Measurements from ENCODE around the gene SLFN14.

DNA sequence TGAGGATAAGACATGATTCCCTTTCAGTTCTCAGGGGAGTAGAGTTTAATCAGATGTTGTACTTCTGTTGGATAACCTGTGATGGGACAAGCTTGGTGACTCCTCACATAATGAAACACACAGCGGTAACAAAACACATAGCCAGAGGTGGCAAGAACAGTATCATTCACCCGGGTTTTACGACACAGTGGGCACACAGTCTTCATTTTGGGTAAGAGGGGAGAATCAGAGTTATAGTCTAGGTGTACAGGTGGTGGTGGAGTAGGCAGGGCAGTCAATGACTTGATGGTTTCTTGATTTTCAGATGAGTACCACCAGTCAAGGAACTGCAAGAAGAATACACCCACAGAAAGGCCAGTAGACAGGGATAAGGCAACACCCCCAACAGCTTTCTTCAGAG is 15.1 kb upstream of the SLFN14 start:
- TF ChIP-seq, protein P1, sequence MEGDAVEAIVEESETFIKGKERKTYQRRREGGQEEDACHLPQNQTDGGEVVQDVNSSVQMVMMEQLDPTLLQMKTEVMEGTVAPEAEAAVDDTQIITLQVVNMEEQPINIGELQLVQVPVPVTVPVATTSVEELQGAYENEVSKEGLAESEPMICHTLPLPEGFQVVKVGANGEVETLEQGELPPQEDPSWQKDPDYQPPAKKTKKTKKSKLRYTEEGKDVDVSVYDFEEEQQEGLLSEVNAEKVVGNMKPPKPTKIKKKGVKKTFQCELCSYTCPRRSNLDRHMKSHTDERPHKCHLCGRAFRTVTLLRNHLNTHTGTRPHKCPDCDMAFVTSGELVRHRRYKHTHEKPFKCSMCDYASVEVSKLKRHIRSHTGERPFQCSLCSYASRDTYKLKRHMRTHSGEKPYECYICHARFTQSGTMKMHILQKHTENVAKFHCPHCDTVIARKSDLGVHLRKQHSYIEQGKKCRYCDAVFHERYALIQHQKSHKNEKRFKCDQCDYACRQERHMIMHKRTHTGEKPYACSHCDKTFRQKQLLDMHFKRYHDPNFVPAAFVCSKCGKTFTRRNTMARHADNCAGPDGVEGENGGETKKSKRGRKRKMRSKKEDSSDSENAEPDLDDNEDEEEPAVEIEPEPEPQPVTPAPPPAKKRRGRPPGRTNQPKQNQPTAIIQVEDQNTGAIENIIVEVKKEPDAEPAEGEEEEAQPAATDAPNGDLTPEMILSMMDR (IDR thresholded peaks at IDR 0.05) = no peak
- no peak for TF ChIP-seq POLR2A (IDR thresholded peaks at IDR 0.05)

All from thyroid gland (tissue), 4 donors.